Measurements from ENCODE around the gene MPZL1. TPM values are rescaled to one million over a fixed set of nuclear protein-coding genes. Genes with fewer than 3 reads are reported as not detected.

MPZL1 gene
- total and polyA plus RNA-seq, 7 experiments from 2014 or later, result 4.8 to 25.3 (median 12.2) TPM

DNA sequence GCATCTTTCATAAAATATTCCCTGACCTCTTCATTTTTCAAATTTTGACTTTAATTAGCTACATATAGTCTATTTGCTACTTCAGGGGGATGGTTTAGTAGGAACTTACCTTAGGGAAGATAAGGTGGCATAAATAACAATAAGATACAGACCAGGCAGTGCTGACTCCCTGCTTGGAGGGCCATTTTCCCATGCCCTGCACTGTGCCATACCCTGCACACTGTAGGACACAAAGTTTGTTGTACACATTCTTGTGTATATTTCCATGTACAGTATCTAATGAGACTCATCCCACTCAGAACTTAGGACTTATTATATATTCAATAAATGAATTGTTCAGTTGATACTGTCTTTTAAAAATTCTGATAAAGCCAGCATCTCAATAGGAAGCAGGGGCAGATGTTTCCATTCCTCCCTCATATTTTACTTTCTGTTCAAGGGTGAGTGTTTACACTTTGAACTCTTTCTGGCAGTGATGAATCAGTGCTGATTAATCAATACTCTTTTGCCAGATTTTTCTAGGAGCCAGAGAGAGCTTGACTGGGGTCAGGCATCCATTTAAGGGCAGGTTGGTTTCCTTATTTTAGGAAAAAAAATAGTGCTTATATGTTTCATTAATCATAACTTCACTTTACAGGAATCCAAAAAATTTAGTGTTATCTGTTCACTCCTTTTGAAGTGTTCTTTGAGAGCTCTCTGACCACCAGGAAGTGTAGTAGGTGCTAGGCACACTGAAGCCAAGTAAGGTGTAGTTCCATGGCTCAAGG is 30.6 kb downstream of the MPZL1 start:
- H3K4me1 Mint-ChIP-seq, result peaks cover 10 to 31% (median 29%) of the 10 kb centered on the region in 7 donors
- intact Hi-C loops (cut with micrococcal nuclease), result no loop called here
- CTCF ChIA-PET, result no interaction called here
- H3K4me1 ChIP-seq (ENCODE audit: control insufficient read depth in 2 of 2, insufficient read depth in 2 of 2, low read length in 2 of 2), result no peaks in the 10 kb centered on the region
- H3K4me3 Mint-ChIP-seq, result peak overlapping the region in 4 of 10 donors; percentile 3 to 22 (median 13)
- H3K27me3 Mint-ChIP-seq, result no peaks in the 10 kb centered on the region
- H3K27me3 ChIP-seq (ENCODE audit: control insufficient read depth in 2 of 2, insufficient read depth in 2 of 2, low read length in 2 of 2), result no peaks in the 10 kb centered on the region
- H3K9me3 ChIP-seq (ENCODE audit: control insufficient read depth in 2 of 3, low read length in 3 of 3), result no peaks in the 10 kb centered on the region
- POLR2A ChIA-PET, result interaction anchor here (0.6 kb wide), 1 partner anchor 24 kb away, joined by 3 read pairs; no protein-coding TSS in a partner anchor
- H3K27ac Mint-ChIP-seq, result peak overlapping the region; percentile 0 to 73 (median 29)
- H3K36me3 ChIP-seq (ENCODE audit: control insufficient read depth in 2 of 3, insufficient read depth in 3 of 3, low read length in 3 of 3), result no peaks in the 10 kb centered on the region
- H3K9me3 Mint-ChIP-seq, result no peaks in the 10 kb centered on the region
- H3K27ac ChIP-seq (ENCODE audit: low read depth, low read length), result no peak overlapping the region
- ATAC-seq, result no peak
- H3K36me3 Mint-ChIP-seq, result peaks cover 0 to 6% (median 0%) of the 10 kb centered on the region in 5 donors
- DNase-seq, result no peak
- H3K4me3 ChIP-seq (ENCODE audit: low read length), result no peak overlapping the region

DNA sequence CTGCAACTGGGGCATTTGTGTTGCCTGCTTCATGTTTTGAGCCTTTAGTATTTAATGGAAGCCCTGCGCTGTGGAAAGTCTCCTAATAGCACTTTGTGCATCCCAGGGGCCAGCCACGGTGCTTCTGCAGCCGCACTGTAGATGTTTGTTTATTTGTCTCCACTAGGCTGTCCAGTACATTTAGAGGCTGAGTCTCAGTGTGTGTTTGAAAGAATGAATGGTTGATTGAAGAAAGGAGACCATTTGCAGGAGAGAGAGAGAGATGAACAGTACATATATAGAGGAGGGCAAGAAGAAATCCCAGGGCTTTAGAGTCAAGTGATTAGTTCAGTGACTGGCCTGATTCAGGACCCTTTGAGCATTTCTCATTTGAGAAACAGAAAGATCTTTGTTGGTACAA is 33.9 kb downstream of the MPZL1 start:
- Histone ChIP-seq H3K27ac (ENCODE audit: low read depth, low read length) (no peak overlapping the region), H3K4me1 (ENCODE audit: control insufficient read depth in 2 of 2, insufficient read depth in 2 of 2, low read length in 2 of 2) (no peaks in the 10 kb centered on the region), H3K4me3 (ENCODE audit: low read length) (no peak overlapping the region), H3K9me3 (ENCODE audit: control insufficient read depth in 2 of 3, low read length in 3 of 3) (no peaks in the 10 kb centered on the region), H3K36me3 (ENCODE audit: control insufficient read depth in 2 of 3, insufficient read depth in 3 of 3, low read length in 3 of 3) (no peaks in the 10 kb centered on the region), H3K27me3 (ENCODE audit: control insufficient read depth in 2 of 2, insufficient read depth in 2 of 2, low read length in 2 of 2) (no peaks in the 10 kb centered on the region)
- Mint-ChIP-seq H3K9me3 (no peaks in the 10 kb centered on the region), H3K27me3 (no peaks in the 10 kb centered on the region), H3K4me1 (peaks cover 13 to 44% (median 36%) of the 10 kb centered on the region in 7 donors), H3K27ac (peak overlapping the region in 1 of 9 donors; percentile 33), H3K36me3 (peaks cover 0 to 9% (median 0%) of the 10 kb centered on the region in 5 donors), H3K4me3 (no peak overlapping the region)
- intact Hi-C loops (cut with micrococcal nuclease), result no loop called here
- DNase-seq (no peak), ATAC-seq (no peak)
- ChIA-PET POLR2A (no interaction called here), CTCF (no interaction called here)

DNA sequence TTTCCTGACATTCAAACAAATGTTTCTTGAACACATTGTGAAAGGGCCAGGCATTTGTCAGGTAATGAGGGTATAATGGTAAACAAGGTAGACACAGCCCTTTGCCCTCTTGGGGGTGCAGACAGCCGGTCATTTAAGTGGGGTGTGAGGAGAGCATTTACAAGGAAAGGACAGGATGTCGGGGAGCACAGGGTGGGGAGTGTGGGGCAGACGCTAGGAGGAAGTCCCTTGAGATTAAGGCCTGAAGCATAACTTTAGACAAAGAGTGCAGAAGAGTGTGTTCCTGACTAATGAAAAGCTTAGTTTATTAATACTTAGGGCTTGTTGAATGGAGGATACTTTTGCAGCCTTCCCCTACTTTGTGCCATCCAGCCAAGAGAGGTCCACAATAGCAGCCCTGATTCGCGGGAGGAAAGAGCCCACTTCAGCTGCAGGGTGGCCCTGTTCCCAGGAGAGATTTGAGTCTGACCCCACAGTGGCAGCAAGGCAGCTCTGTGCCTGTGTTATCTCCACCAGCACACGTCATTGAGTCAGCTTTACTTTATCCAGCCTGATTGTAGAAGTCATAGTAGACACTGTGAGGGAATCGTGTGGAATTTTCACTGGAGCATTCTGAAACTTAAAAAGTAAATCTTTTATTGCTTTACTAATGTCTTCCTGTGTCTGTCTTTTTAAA is 35.1 kb downstream of the MPZL1 start:
- ATAC-seq, result no peak
- Mint-ChIP-seq H3K4me3 (no peak overlapping the region), H3K4me1 (peaks cover 21 to 55% (median 47%) of the 10 kb centered on the region in 7 donors), H3K27me3 (no peaks in the 10 kb centered on the region), H3K27ac (peak overlapping the region in 5 of 9 donors; percentile 11 to 51 (median 29)), H3K36me3 (peaks cover 0 to 7% (median 0%) of the 10 kb centered on the region in 5 donors), H3K9me3 (no peaks in the 10 kb centered on the region)
- Histone ChIP-seq H3K4me3 (ENCODE audit: low read length) (no peak overlapping the region), H3K27ac (ENCODE audit: low read depth, low read length) (no peak overlapping the region), H3K9me3 (ENCODE audit: control insufficient read depth in 2 of 3, low read length in 3 of 3) (no peaks in the 10 kb centered on the region), H3K36me3 (ENCODE audit: control insufficient read depth in 2 of 3, insufficient read depth in 3 of 3, low read length in 3 of 3) (no peaks in the 10 kb centered on the region), H3K4me1 (ENCODE audit: control insufficient read depth in 2 of 2, insufficient read depth in 2 of 2, low read length in 2 of 2) (peaks cover 0 to 8% of the 10 kb centered on the region in 2 donors), H3K27me3 (ENCODE audit: control insufficient read depth in 2 of 2, insufficient read depth in 2 of 2, low read length in 2 of 2) (no peaks in the 10 kb centered on the region)
- ChIA-PET POLR2A (interaction anchor here (0.6 kb wide), 1 partner anchor 122 kb away, joined by 3 read pairs; no protein-coding TSS in a partner anchor), CTCF (no interaction called here)
- no peak for DNase-seq
- intact Hi-C loops (cut with micrococcal nuclease), result no loop called here

DNA sequence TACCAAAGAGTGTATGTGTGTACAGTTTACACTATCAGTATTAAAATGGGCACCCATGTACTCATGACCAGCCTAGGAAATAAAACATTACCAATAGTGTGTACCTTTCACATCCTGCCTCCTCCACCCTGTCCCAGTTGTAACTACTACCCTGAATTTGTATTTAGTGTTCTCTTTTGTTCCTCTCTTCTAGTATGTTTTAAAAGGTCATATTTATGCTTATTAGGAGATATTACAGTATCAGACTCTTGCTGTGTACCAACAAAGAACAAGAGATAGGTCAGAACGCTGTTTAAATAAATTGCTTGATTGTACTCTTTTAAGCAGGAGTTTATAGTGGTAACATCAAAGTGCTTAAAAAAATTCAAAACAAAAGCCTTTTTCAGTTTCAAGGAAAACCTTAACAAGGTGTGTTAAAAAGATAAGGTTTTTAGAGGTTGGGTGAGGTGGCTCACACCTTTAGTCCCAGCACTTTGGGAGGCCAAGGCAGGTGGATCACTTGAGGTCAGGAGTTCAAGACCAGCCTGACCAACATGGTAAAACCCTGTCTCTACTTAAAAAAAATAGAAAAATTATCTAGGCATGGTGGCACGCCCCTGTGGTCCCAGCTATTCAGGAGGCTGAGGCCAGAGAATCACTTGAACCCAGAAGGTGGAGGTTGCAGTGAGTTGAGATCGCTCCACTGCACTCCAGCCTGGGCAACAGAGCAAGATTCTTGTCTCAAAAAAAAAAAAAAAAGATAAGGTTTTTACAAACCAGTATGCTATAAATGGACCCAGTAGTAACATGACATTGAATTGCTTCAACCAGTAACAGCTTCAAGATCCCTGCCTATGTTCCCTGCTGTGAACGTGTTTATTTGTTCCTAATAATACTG is 35.9 kb downstream of the MPZL1 start:
- H3K4me3 Mint-ChIP-seq, result no peak overlapping the region
- no peaks in the 10 kb centered on the region for H3K27me3 ChIP-seq (ENCODE audit: control insufficient read depth in 2 of 2, insufficient read depth in 2 of 2, low read length in 2 of 2)
- no peak overlapping the region for H3K27ac ChIP-seq (ENCODE audit: low read depth, low read length)
- peak overlapping the region in 1 of 9 donors; percentile 33 for H3K27ac Mint-ChIP-seq
- H3K4me1 ChIP-seq (ENCODE audit: control insufficient read depth in 2 of 2, insufficient read depth in 2 of 2, low read length in 2 of 2), result peaks cover 0 to 14% of the 10 kb centered on the region in 2 donors
- no peak overlapping the region for H3K4me3 ChIP-seq (ENCODE audit: low read length)
- intact Hi-C loops (cut with micrococcal nuclease), result no loop called here
- DNase-seq (no peak), ATAC-seq (no peak)
- ChIA-PET CTCF (no interaction called here), POLR2A (no interaction called here)
- no peaks in the 10 kb centered on the region for H3K9me3 ChIP-seq (ENCODE audit: control insufficient read depth in 2 of 3, low read length in 3 of 3)
- peaks cover 27 to 56% (median 47%) of the 10 kb centered on the region in 7 donors for H3K4me1 Mint-ChIP-seq
- H3K9me3 Mint-ChIP-seq, result no peaks in the 10 kb centered on the region
- no peaks in the 10 kb centered on the region for H3K36me3 ChIP-seq (ENCODE audit: control insufficient read depth in 2 of 3, insufficient read depth in 3 of 3, low read length in 3 of 3)
- H3K36me3 Mint-ChIP-seq, result peaks cover 0 to 7% (median 0%) of the 10 kb centered on the region in 5 donors
- no peaks in the 10 kb centered on the region for H3K27me3 Mint-ChIP-seq

DNA sequence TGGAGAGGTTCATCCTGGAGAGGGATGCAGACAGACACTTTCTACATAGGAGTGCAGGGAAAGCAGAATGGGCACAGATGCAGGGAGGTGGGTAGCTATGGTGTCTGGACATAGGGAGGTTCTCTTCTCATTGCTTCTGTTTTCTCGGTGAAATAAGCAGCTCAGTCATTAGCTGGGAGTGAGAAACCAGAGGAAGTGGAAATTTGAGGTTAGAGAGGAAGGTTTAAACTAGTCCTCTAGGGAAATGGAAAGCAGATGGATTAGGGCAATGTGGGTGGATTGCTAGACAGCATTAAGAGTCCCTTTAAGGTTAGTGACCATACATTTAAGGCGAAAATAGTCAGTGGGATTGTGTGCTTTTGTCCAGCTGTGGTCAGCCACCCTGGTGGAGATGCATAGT is 39.6 kb downstream of the MPZL1 start:
- Mint-ChIP-seq H3K27ac (peak overlapping the region in 5 of 9 donors; percentile 2 to 80 (median 63)), H3K36me3 (peaks cover 0 to 6% (median 0%) of the 10 kb centered on the region in 5 donors), H3K4me3 (peak overlapping the region in 7 of 10 donors; percentile 32 to 88 (median 57)), H3K27me3 (no peaks in the 10 kb centered on the region), H3K9me3 (no peaks in the 10 kb centered on the region), H3K4me1 (peaks cover 22 to 45% (median 41%) of the 10 kb centered on the region in 7 donors)
- Histone ChIP-seq H3K9me3 (ENCODE audit: control insufficient read depth in 2 of 3, low read length in 3 of 3) (no peaks in the 10 kb centered on the region), H3K36me3 (ENCODE audit: control insufficient read depth in 2 of 3, insufficient read depth in 3 of 3, low read length in 3 of 3) (no peaks in the 10 kb centered on the region), H3K27ac (ENCODE audit: low read depth, low read length) (no peak overlapping the region), H3K27me3 (ENCODE audit: control insufficient read depth in 2 of 2, insufficient read depth in 2 of 2, low read length in 2 of 2) (no peaks in the 10 kb centered on the region), H3K4me1 (ENCODE audit: control insufficient read depth in 2 of 2, insufficient read depth in 2 of 2, low read length in 2 of 2) (peaks cover 0 to 17% of the 10 kb centered on the region in 2 donors), H3K4me3 (ENCODE audit: low read length) (no peak overlapping the region)
- CTCF ChIA-PET, result interaction anchor here (0.9 to 2.0 kb wide), 3 partner anchors 37 to 73 kb away, joined by 3 to 7 read pairs (median 3); no protein-coding TSS in a partner anchor
- POLR2A ChIA-PET, result interaction anchor here (0.7 kb wide), 1 partner anchor 145 kb away, joined by 3 read pairs; no protein-coding TSS in a partner anchor
- DNase-seq, result no peak
- no peak for ATAC-seq
- intact Hi-C loops (cut with micrococcal nuclease), result loop anchor here in 1 of 2 donors (5.0 kb wide), 1 partner anchor 39 kb away; the partner anchor contains the start of gene MPZL1
